Chondrocyte (in vitro differentiated cells): ENCODE measurements around the gene RIPOR2. TPM values are rescaled to one million over a fixed set of nuclear protein-coding genes. Genes with fewer than 3 reads are reported as not detected.
"Not testable (repeated sequence)": the region's sequence is repeated elsewhere in the genome, so short reads cannot be mapped to it uniquely, and the experiment has no call there.

ENCODE experiments used
- DNase-seq: peaks from one replicate; pipeline ENCODE4 v3.0.0; 2021; ENCODE audit warnings: mixed read lengths, low spot score
- H3K27ac Mint-ChIP-seq: one replicate; pipeline ENCODE4 v1.8.0; 2021; ENCODE audit warnings: mild to moderate bottlenecking, moderate library complexity, mixed read lengths; ENCODE audit not compliant: unreplicated experiment
- H3K27me3 Mint-ChIP-seq: 2 replicates; pipeline ENCODE4 v1.8.0; 2021; ENCODE audit warnings: low read depth, mixed read lengths
- H3K36me3 Mint-ChIP-seq: 2 replicates; pipeline ENCODE4 v1.8.0; 2021; ENCODE audit warnings: low read depth, mixed read lengths
- H3K4me1 Mint-ChIP-seq: 2 replicates; pipeline ENCODE4 v1.8.0; 2021; ENCODE audit warnings: low read depth, mild to moderate bottlenecking, mixed read lengths
- H3K4me3 Mint-ChIP-seq: one replicate; pipeline ENCODE4 v1.8.0; 2021; ENCODE audit warnings: mild to moderate bottlenecking, moderate library complexity, mixed read lengths; ENCODE audit not compliant: unreplicated experiment
- H3K9me3 Mint-ChIP-seq: 2 replicates; pipeline ENCODE4 v1.8.0; 2021; ENCODE audit warnings: low read depth, mixed read lengths
- CTCF ChIP-seq: fragments of 200-600 bp; sonication (generic); IDR thresholded peaks from 2 replicates; pipeline ENCODE4 v1.5.0; 2021; ENCODE audit warnings: antibody characterized with exemption, mild to moderate bottlenecking, moderate library complexity
- total RNA-seq: library from RNA; stranded (reverse); gene quantifications from 3 replicates; pipeline ENCODE4 v1.2.1, GENCODE V29; 2021

RIPOR2 gene
- total RNA-seq, 1 donor from 2014 or later = 0.62 TPM

GRCh38 chr6:24929242-24929641 is 6.5 kb downstream of the RIPOR2 start:
- H3K27me3 Mint-ChIP-seq = no peaks in the 10 kb centered on the region
- peaks cover 51% of the 10 kb centered on the region for H3K4me1 Mint-ChIP-seq
- no peak for TF ChIP-seq CTCF
- no peak overlapping the region for H3K4me3 Mint-ChIP-seq
- no peak overlapping the region for H3K27ac Mint-ChIP-seq
- DNase-seq = no peak
- H3K9me3 Mint-ChIP-seq = no peaks in the 10 kb centered on the region
- H3K36me3 Mint-ChIP-seq = no peaks in the 10 kb centered on the region

GRCh38 chr6:24927985-24928745 is 7.6 kb downstream of the RIPOR2 start:
- H3K36me3 Mint-ChIP-seq = no peaks in the 10 kb centered on the region
- H3K27me3 Mint-ChIP-seq = no peaks in the 10 kb centered on the region
- no peak for DNase-seq
- peaks cover 51% of the 10 kb centered on the region for H3K4me1 Mint-ChIP-seq
- no peak for TF ChIP-seq CTCF
- H3K27ac Mint-ChIP-seq = peak overlapping the region; percentile 51
- H3K4me3 Mint-ChIP-seq = no peak overlapping the region
- H3K9me3 Mint-ChIP-seq = no peaks in the 10 kb centered on the region

GRCh38 chr6:24927277-24927955 is 8.3 kb downstream of the RIPOR2 start:
- TF ChIP-seq CTCF = no peak
- H3K36me3 Mint-ChIP-seq = no peaks in the 10 kb centered on the region
- no peaks in the 10 kb centered on the region for H3K27me3 Mint-ChIP-seq
- no peak for DNase-seq
- H3K9me3 Mint-ChIP-seq = no peaks in the 10 kb centered on the region
- no peak overlapping the region for H3K4me3 Mint-ChIP-seq
- H3K4me1 Mint-ChIP-seq = peaks cover 46% of the 10 kb centered on the region
- H3K27ac Mint-ChIP-seq = no peak overlapping the region

GRCh38 chr6:24926647-24927046 is 9.1 kb downstream of the RIPOR2 start:
- not testable (repeated sequence) for H3K9me3 Mint-ChIP-seq, H3K27me3 Mint-ChIP-seq, DNase-seq, H3K4me3 Mint-ChIP-seq, H3K27ac Mint-ChIP-seq, H3K36me3 Mint-ChIP-seq
- peaks cover 39% of the 10 kb centered on the region for H3K4me1 Mint-ChIP-seq

- no peak for DNase-seq
- Mint-ChIP-seq H3K36me3 (no peaks in the 10 kb centered on the region), H3K27me3 (no peaks in the 10 kb centered on the region), H3K9me3 (no peaks in the 10 kb centered on the region), H3K4me3 (no peak overlapping the region), H3K27ac (no peak overlapping the region), H3K4me1 (peaks cover 34% of the 10 kb centered on the region)
- no peak for TF ChIP-seq CTCF
These were observed 9.6 kb downstream of the RIPOR2 start for GRCh38 chr6:24926192-24926591.
